ENCODE measurements around the gene SLC12A8.

GRCh38 chr3:125151442-125151817, 61.1 kb downstream of the SLC12A8 start:
- TF ChIP-seq POLR2AphosphoS5 (IDR thresholded peaks at IDR 0.05) = no peak
- TF ChIP-seq CTCF (IDR thresholded peaks at IDR 0.05) = no peak

Measured in stomach (tissue), 4 donors.